Measurements from ENCODE around the gene COL6A3. TPM values are rescaled to one million over a fixed set of nuclear protein-coding genes. Genes with fewer than 3 reads are reported as not detected.

The COL6A3 gene
- total RNA-seq, 1 donor from 2014 or later, result 119 TPM

GRCh38 chr2:237330541-237330940 is 83.4 kb downstream of the COL6A3 start:
- TF ChIP-seq CTCF (IDR thresholded peaks at IDR 0.05), result no peak
- ATAC-seq, result no peak

GRCh38 chr2:237327175-237327950 is 86.6 kb downstream of the COL6A3 start:
- intact Hi-C loops (cut with DNase I), result no loop called here
- Histone ChIP-seq H3K4me1 (no peaks in the 10 kb centered on the region), H3K27me3 (no peaks in the 10 kb centered on the region), H3K36me3 (no peaks in the 10 kb centered on the region), H3K4me3 (no peak overlapping the region), H3K27ac (peak overlapping the region; percentile 7), H3K9me3 (no peaks in the 10 kb centered on the region)
- no peak for TF ChIP-seq CTCF (IDR thresholded peaks at IDR 0.05)
- DNase-seq (no peak), ATAC-seq (no peak)

More at GRCh38 chr2:237330541-237330940, 83.4 kb downstream of the COL6A3 start:
- no peaks in the 10 kb centered on the region for H3K4me1 ChIP-seq
- no peak for DNase-seq
- H3K27me3 ChIP-seq, result no peaks in the 10 kb centered on the region
- H3K36me3 ChIP-seq, result peaks cover 16% of the 10 kb centered on the region
- H3K27ac ChIP-seq, result no peak overlapping the region
- no peaks in the 10 kb centered on the region for H3K9me3 ChIP-seq
- H3K4me3 ChIP-seq, result no peak overlapping the region
- intact Hi-C loops (cut with DNase I), result no loop called here

GRCh38 chr2:237326266-237327171 is 87.4 kb downstream of the COL6A3 start:
- Histone ChIP-seq H3K9me3 (no peaks in the 10 kb centered on the region), H3K27me3 (no peaks in the 10 kb centered on the region), H3K36me3 (no peaks in the 10 kb centered on the region), H3K27ac (peak overlapping the region; percentile 7), H3K4me1 (peaks cover 4% of the 10 kb centered on the region), H3K4me3 (no peak overlapping the region)
- intact Hi-C loops (cut with DNase I), result no loop called here
- no peak for DNase-seq
- ATAC-seq, result no peak
- TF ChIP-seq CTCF (IDR thresholded peaks at IDR 0.05), result no peak

- H3K36me3 ChIP-seq, result no peaks in the 10 kb centered on the region
- ATAC-seq, result no peak
- H3K27me3 ChIP-seq, result no peaks in the 10 kb centered on the region
- DNase-seq, result no peak
- H3K27ac ChIP-seq, result peak overlapping the region; percentile 34
- H3K9me3 ChIP-seq, result no peaks in the 10 kb centered on the region
- intact Hi-C loops (cut with DNase I), result no loop called here
- H3K4me3 ChIP-seq, result no peak overlapping the region
- no peak for TF ChIP-seq CTCF (IDR thresholded peaks at IDR 0.05)
- H3K4me1 ChIP-seq, result peaks cover 4% of the 10 kb centered on the region
These were observed 89.1 kb downstream of the COL6A3 start for GRCh38 chr2:237324837-237325236.

- Histone ChIP-seq H3K27ac (peak overlapping the region; percentile 34), H3K4me3 (no peak overlapping the region), H3K27me3 (no peaks in the 10 kb centered on the region), H3K36me3 (no peaks in the 10 kb centered on the region), H3K9me3 (no peaks in the 10 kb centered on the region), H3K4me1 (peaks cover 4% of the 10 kb centered on the region)
- no peak for TF ChIP-seq CTCF (IDR thresholded peaks at IDR 0.05)
- intact Hi-C loops (cut with DNase I), result no loop called here
- DNase-seq (no peak), ATAC-seq (no peak)
These were observed 89.5 kb downstream of the COL6A3 start for GRCh38 chr2:237324405-237324831.

Data from upper lobe of right lung (tissue), 1 donor.